Epithelial cell of prostate (primary cell): ENCODE measurements around the gene GNB5.
"Not testable (repeated sequence)": the region's sequence is repeated elsewhere in the genome, so short reads cannot be mapped to it uniquely, and the experiment has no call there.

Experiments used
- DNase-seq: peaks from one replicate; pipeline ENCODE4 v3.0.0-alpha.2; 2011; ENCODE audit warnings: low read depth, low spot score
- H3K27ac ChIP-seq: fragments of 450-650 bp; 2 replicates; pipeline ENCODE4 v1.5.1; 2017; ENCODE audit warnings: mild to moderate bottlenecking

The GNB5 gene

DNA sequence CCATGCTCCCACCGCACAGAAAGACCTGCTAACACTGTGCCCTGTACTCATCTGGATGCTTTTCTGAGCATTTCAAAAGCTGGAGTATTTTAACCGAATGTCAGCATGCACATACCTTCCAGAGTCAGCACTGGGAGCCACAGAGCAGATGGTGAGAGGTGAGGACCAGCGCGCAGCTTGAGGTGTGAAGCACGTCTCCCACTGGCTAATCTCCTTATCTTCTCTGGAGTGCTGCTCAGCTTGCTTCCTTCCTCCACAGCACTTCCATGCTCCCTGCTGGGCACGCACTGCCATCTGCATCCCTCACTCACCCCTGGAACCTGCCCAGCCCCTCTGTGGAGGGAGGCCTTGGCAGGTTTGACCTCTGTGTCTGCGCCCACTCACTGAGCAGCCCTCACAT is at the start of gene GNB5:
GNB5 (minus strand) TSS at position 186 of the 400 bp plus-strand sequence. CDS start 6,716 bp downstream, outside the sequence.
- H3K27ac ChIP-seq = no peak within 1 kb of the TSS
- DNase-seq = no peak

DNA sequence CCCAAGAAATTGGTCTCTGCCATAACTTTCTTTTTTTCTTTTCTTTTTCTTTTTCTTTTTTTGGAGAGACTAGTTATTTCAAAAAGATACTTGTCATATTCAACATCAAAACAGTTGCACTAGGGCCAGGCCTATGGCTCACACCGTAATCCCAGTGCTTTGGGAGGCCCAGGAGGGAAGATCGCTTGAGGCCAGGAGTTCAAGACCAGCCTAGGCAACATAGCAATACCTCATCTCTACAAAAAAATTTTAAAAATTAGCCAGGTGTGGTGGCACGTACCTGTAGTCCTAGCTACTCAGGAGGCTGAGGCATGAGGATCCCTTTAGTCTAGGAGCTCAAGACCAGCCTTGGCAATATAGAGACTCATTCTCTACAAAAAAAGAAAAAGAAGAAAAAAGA is 49.0 kb upstream of the GNB5 start:
- H3K27ac ChIP-seq = no peak overlapping the region
- DNase-seq = no peak

DNA sequence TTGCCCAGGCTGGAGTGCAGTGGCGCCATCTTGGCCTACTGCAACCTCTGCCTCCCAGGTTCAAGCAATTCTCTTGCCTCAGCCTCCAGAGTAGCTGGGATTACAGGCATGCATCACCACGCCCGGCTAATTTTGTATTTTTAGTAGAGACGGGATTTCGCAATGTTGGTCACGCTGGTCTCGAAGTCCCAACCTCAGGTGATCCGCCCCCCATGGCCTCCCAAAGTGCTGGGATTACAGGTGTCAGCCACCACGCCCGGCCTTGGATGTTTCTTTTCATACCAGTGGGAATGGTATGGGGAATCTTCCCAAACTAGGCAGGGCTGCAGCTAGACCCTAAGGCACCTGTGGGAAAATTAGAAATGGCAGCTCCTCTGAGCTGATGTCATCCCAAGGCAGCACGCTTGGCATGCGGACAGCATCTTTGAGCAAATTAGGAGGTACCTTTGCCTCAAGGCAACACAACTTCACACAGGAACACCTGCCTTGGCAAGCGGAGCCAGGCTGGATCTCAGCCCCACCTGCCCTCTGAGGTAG is 47.9 kb upstream of the GNB5 start:
- H3K27ac ChIP-seq, DNase-seq: not testable (repeated sequence)

DNA sequence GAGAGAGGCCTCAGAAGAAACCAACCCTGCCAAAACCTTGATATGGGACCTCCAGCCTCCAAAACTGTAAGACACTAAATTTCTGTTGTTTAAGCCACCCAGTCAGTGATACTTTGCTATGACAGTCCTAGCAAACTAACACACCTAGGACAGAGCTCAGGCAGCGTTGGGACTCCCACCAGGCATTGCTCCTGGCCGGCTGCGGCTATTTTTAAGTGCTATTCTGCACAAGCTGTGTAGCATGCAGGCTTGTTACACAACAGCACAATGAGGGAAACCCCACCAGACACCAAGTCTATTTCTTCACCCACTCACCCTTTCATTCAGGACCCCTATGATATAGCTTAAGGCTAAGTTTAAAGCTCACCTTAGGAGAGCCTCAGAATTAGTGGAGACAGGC is 47.0 kb upstream of the GNB5 start:
- H3K27ac ChIP-seq = no peak overlapping the region
- DNase-seq = no peak

- no peak overlapping the region for H3K27ac ChIP-seq
- DNase-seq = no peak
These were observed 44.8 kb upstream of the GNB5 start for GRCh38 chr15:52236013-52236412.

DNA sequence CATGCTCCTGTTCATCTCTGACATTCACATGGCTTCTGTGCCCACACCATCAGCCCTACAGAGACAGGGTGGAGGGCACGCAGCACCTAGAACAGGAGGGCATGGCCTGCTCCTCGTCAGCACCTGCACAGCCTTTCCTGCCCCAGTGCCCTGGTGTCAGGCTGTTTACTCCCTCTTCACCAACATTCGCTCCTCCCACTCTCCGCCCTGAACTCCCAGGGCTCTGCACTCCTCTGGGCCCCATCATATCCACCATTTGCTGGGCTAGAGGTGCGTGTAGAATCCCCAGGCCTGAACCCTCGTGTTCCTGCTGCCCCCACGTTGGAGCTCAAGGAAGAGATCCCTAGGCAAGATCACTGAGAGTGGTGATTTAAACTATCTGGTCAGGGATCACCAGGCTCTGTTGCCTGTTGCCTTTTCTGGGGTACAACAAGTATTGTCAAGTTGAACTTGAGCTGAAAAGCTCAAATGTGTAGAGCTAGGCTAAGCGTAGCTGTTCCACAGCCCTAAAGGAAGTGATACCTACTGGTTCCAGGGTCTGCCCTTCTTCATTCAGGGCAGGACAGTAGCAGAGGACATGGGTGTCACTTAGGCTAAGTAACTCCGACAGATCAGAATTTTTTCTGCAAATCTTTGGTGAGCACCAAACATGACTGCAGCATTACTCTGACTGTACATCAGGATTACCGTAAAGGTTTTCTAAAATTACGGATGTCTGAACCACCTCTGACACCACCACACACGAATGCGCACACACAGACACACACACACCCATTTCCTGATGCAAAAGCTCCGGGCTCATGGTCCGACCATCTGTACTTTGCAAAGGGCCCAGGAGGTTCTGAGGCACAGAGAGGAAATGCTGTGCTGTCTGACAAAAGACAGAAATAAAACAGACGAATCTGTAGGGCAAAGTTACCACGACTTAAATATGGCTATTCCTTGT is 43.7 kb upstream of the GNB5 start:
- no peak for DNase-seq
- no peak overlapping the region for H3K27ac ChIP-seq

- no peak for DNase-seq
- H3K27ac ChIP-seq = no peak overlapping the region
These were observed 42.2 kb upstream of the GNB5 start for GRCh38 chr15:52233405-52233804.

DNA sequence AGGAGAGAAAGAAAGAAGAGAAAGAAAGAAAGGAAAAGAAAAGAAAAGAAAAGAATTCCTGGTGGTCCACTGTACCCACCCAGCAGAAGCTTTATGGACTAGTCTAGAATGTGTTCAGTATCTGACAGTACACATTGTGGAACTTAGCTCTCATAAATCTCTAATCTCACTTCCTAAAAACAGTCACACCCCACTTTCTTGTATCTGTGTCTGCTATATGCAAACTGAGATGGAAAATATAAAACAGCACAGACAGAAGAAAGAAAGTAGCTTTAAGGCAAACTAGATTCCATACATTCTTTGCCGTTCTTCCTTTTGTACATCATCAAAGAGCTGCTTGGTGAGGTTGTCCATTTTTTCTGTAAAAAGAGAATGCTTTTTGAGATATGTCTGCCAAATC is 41.1 kb upstream of the GNB5 start:
- H3K27ac ChIP-seq = no peak overlapping the region
- no peak for DNase-seq

DNA sequence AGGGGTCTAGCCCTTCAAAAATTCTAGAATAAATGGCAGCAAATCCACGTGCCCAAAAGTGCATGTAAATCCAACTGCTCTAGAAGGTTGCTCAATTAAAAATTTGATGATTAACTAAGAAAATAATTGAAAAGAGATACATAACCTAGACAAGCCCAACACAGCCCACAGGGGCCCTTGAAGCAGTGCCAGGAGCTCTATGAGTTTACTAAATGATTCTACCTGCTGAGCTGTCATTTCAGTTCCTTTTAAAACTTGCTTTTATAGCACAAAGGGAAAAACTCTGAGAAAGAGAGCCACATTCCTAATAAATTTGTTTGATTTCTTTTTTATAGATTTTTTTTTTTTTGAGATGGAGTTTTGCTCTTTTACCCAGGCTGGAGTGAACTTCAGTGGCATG is 38.9 kb upstream of the GNB5 start:
- DNase-seq = no peak
- peak overlapping the region; percentile 42 for H3K27ac ChIP-seq

GRCh38 chr15:52228921-52229320 is 37.7 kb upstream of the GNB5 start:
- H3K27ac ChIP-seq = peak overlapping the region; percentile 42
- DNase-seq = no peak

GRCh38 chr15:52227456-52227855 is 36.3 kb upstream of the GNB5 start:
- no peak overlapping the region for H3K27ac ChIP-seq
- DNase-seq = no peak

GRCh38 chr15:52225230-52225629 is 34.0 kb upstream of the GNB5 start:
- no peak for DNase-seq
- H3K27ac ChIP-seq = no peak overlapping the region

- no peak for DNase-seq
These were observed 33.0 kb upstream of the GNB5 start for GRCh38 chr15:52224211-52224610.

GRCh38 chr15:52221730-52222129 is 30.5 kb upstream of the GNB5 start:
- no peak overlapping the region for H3K27ac ChIP-seq
- DNase-seq = no peak

More at GRCh38 chr15:52224211-52224610, 33.0 kb upstream of the GNB5 start:
- no peak overlapping the region for H3K27ac ChIP-seq

DNA sequence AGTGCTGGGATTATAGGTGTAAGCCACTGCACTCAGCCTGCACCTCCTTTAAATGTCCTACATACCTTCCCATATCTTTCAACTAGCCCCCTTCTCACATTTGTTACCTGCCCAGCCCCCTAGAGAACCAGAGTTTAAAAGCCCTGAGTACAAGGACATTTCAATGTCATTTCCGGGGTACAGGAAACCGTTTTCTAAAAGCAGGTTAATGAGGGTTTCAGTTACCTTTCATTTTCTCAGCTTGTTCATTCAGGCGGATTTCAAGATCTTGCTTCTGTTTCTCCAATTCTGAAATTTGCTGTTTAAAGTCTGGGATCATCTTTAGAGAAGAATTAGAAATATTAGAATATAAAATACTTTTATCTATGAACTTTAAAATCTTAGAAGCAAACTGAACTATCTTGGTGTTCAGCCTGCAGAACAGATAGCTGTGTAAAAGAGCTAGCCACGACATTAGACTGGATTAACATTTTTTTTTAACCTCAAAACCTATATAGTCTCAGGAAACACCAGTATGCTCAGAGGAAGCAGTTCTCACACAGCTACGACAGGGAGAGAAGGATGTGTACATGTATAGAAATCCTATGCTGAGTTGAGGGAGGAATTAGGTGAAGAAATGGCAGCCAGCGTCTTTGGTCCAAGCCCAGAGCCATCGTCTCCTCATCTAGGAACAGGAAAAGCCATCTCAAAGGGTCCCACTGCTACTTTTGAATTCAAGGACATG is 29.9 kb upstream of the GNB5 start:
- DNase-seq = no peak
- no peak overlapping the region for H3K27ac ChIP-seq

GRCh38 chr15:52220251-52220650 is 29.1 kb upstream of the GNB5 start:
- DNase-seq = no peak
- H3K27ac ChIP-seq = no peak overlapping the region

- no peak for DNase-seq
- no peak overlapping the region for H3K27ac ChIP-seq
These were observed 27.6 kb upstream of the GNB5 start for GRCh38 chr15:52218816-52219215.

GRCh38 chr15:52218371-52218770 is 27.2 kb upstream of the GNB5 start:
- DNase-seq = no peak
- H3K27ac ChIP-seq = no peak overlapping the region

- peak; percentile 6 for DNase-seq
- H3K27ac ChIP-seq = no peak overlapping the region
These were observed 26.0 kb upstream of the GNB5 start for GRCh38 chr15:52217186-52217585.

DNA sequence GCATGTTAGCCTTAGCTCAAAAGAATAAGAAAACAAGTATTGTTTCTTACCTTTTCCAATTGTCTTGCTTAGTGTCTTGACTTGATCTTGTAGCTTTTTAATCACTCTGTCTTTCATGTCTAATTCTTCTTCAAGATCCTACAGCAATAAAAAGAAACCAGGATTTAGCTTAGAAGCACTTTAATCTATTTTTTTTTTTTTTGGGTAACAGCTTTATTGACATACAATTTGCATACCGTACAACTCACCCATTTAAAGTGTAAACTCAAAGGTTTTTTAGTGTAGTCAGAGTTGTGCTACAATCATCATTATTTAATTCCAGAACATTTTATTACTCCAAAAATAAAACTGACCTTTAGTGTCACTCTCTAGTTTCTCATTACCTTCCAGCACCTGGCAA is 23.4 kb upstream of the GNB5 start:
- H3K27ac ChIP-seq = no peak overlapping the region
- no peak for DNase-seq

GRCh38 chr15:52213206-52213605 is 22.0 kb upstream of the GNB5 start:
- H3K27ac ChIP-seq = no peak overlapping the region
- no peak for DNase-seq
